GM19240 (cell line): ENCODE measurements around the gene PEX14.

Experiments used
- DNase-seq: peaks from one replicate; pipeline ENCODE4 v3.0.0; 2011; ENCODE audit warnings: low spot score; ENCODE audit not compliant: insufficient read length

Gene PEX14

DNA sequence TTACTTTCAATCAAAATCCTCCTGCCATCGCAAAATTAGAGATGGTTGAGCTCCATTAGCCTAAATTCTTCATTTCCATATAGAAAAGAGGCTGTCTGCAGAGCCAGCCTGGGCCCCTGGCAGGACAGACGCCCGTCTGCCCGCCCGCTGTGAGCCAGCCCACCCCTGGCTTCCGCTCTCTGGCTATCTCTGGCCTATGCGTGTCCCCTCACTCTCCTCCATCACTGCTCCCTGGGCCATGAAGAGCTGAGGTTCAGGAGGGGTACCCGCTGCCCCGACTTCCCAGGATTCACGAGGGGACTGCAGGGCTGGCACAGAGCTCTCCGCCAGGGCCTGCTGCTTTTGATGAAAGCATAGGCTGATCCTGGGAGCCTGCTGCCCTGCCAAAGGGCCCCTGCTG, 204.1 kb downstream of the PEX14 start:
- DNase-seq = no peak

DNA sequence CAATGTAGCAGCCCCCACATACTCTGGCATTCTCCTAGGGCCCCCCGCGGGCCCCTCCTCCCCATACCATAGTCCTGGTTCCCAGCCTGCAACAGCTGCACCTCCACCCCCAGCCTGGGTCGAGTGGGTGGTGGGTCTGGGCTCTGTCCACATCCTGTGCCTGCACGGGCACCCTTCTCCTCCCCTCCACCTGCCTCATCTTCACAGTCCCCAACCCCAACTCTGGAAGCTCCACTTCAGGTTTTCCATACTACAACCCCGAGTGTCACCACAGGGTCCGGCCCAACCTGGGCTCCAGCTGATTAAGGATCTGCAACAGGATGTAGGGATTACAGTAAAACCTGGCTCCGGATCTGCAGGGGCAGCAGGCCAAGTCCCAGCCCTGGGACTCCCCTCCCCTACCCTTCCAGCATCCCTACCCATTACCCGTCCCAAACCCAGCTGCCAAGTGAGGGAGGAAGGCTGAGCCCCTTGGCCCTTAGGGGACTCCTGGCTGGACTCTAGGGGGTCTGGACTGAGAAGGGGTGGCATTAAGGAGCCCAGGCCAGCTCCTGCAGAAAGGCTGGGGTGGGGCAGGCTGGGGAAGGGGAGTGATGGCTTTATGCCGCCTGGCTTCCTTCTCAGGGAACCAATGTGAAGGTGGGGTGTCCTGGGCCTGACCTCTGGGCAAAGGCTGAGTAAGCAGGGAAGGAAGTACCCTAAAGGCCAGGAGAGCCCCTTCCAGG, 204.9 kb downstream of the PEX14 start:
- DNase-seq = no peak
